Measurements from ENCODE around the gene SNAPC5. TPM values are rescaled to one million over a fixed set of nuclear protein-coding genes. Genes with fewer than 3 reads are reported as not detected.

Gene SNAPC5
- total RNA-seq, 1 experiment from 2014 or later: 28.3 TPM

GRCh38 chr15:66514586-66514985, 17.0 kb upstream of the SNAPC5 start:
- no peaks in the 10 kb centered on the region for H3K9me2 ChIP-seq (ENCODE audit: insufficient read depth)
- ChIA-PET POLR2A (interaction anchor here (0.9 kb wide), 1 partner anchor 9 kb away, joined by 3 read pairs; the partner anchor contains the start of gene ZWILCH), CTCF (no interaction called here), RAD21 (ENCODE audit: low non-redundant PET in 1 of 2, low total read pairs in 2 of 2, uncharacterized antibody in 2 of 2, unreplicated experiment in 2 of 2) (no interaction called here)
- H3K4me3 ChIP-seq (replicated peaks in 1 of 2; ENCODE audit: low read depth in 1 of 2, low read length in 2 of 2): no peak overlapping the region
- no peaks in the 10 kb centered on the region for H3K9me3 ChIP-seq (ENCODE audit: control insufficient read depth in 1 of 2, insufficient read depth in 1 of 2, low read depth in 1 of 2, low read length in 2 of 2)
- no TSS peak for BruUV-seq (replicated peaks)
- peaks cover 0 to 11% of the 10 kb centered on the region in 2 experiments; a peak in 2 of 4 replicates for H3K4me1 ChIP-seq (ENCODE audit: control insufficient read depth in 1 of 2, insufficient read depth in 2 of 2, low read length in 2 of 2)
- TF ChIP-seq SRF (IDR thresholded peaks at IDR 0.05; ENCODE audit: low read depth): no peak
- no peak for TF ChIP-seq POLR2AphosphoS5 (IDR thresholded peaks at IDR 0.05; ENCODE audit: low read depth, low read length)
- no peak for TF ChIP-seq POLR2A (IDR thresholded peaks at IDR 0.05; ENCODE audit: borderline replicate concordance, extremely low read depth, insufficient read depth, insufficient read length)
- TF ChIP-seq SP1 (IDR thresholded peaks at IDR 0.05; ENCODE audit: low read depth): no peak
- no peak for TF ChIP-seq CEBPB (IDR thresholded peaks at IDR 0.05; ENCODE audit: low read depth)
- TF ChIP-seq ELF1 (IDR thresholded peaks at IDR 0.05; ENCODE audit: borderline replicate concordance, low read depth): no peak
- no peak for TF ChIP-seq TCF7L2 (IDR thresholded peaks at IDR 0.05; ENCODE audit: borderline replicate concordance, extremely low read depth, insufficient read depth, insufficient read length)
- TF ChIP-seq, protein P1, sequence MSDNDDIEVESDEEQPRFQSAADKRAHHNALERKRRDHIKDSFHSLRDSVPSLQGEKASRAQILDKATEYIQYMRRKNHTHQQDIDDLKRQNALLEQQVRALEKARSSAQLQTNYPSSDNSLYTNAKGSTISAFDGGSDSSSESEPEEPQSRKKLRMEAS (IDR thresholded peaks at IDR 0.05): no peak
- no peak for TF ChIP-seq EZH2 (IDR thresholded peaks at IDR 0.05)
- TF ChIP-seq SIN3A (IDR thresholded peaks at IDR 0.05; ENCODE audit: low read depth): no peak
- peaks cover 7 to 20% of the 10 kb centered on the region in 2 experiments for H3K36me3 ChIP-seq (ENCODE audit: control insufficient read depth in 1 of 2, insufficient read depth in 2 of 2, low read length in 2 of 2)
- no peak overlapping the region for H3K9ac ChIP-seq (ENCODE audit: low read length)
- H3K27me3 ChIP-seq (ENCODE audit: insufficient read depth, low read length): no peaks in the 10 kb centered on the region
- DNase-seq (ENCODE audit: low read depth, low spot score) (no peak), ATAC-seq (no peak)
- H2AFZ ChIP-seq (ENCODE audit: low read depth, low read length, poor library complexity, severe bottlenecking): no peak overlapping the region
- H3K27ac ChIP-seq (ENCODE audit: low read depth, low read length): no peak overlapping the region
- intact Hi-C loops (cut with micrococcal nuclease): no loop called here
- H3K4me2 ChIP-seq (ENCODE audit: low read length): no peak overlapping the region
- H3K79me2 ChIP-seq (ENCODE audit: insufficient read depth, low read length): 0 out of 2 replicates have a peak, but pooled peaks cover 7% of the 10 kb centered on the region
- no peaks in the 10 kb centered on the region for H4K20me1 ChIP-seq (ENCODE audit: insufficient read depth)

GRCh38 chr15:66508293-66508883, 10.8 kb upstream of the SNAPC5 start:
- no peak overlapping the region for H3K27ac ChIP-seq (ENCODE audit: low read depth, low read length)
- no peak overlapping the region for H3K4me3 ChIP-seq (replicated peaks in 1 of 2; ENCODE audit: low read depth in 1 of 2, low read length in 2 of 2)
- no peak for DNase-seq (ENCODE audit: low read depth, low spot score)
- ChIA-PET CTCF (no interaction called here), RAD21 (ENCODE audit: low non-redundant PET in 1 of 2, low total read pairs in 2 of 2, uncharacterized antibody in 2 of 2, unreplicated experiment in 2 of 2) (no interaction called here), POLR2A (no interaction called here)
- no peaks in the 10 kb centered on the region for H3K9me3 ChIP-seq (ENCODE audit: control insufficient read depth in 1 of 2, insufficient read depth in 1 of 2, low read depth in 1 of 2, low read length in 2 of 2)
- H3K9me2 ChIP-seq (ENCODE audit: insufficient read depth): no peaks in the 10 kb centered on the region
- H3K4me1 ChIP-seq (ENCODE audit: control insufficient read depth in 1 of 2, insufficient read depth in 2 of 2, low read length in 2 of 2): peaks cover 1 to 11% of the 10 kb centered on the region in 2 experiments; a peak in 3 of 4 replicates
- no peaks in the 10 kb centered on the region for H3K27me3 ChIP-seq (ENCODE audit: insufficient read depth, low read length)
- H2AFZ ChIP-seq (ENCODE audit: low read depth, low read length, poor library complexity, severe bottlenecking): no peak overlapping the region
- no peak for ATAC-seq
- no TSS peak for BruUV-seq (replicated peaks)
- H3K36me3 ChIP-seq (ENCODE audit: control insufficient read depth in 1 of 2, insufficient read depth in 2 of 2, low read length in 2 of 2): peaks cover 10 to 11% of the 10 kb centered on the region in 2 experiments
- peaks cover 55% of the 10 kb centered on the region for H3K79me2 ChIP-seq (ENCODE audit: insufficient read depth, low read length)
- no peak overlapping the region for H3K9ac ChIP-seq (ENCODE audit: low read length)
- no peaks in the 10 kb centered on the region for H4K20me1 ChIP-seq (ENCODE audit: insufficient read depth)
- intact Hi-C loops (cut with micrococcal nuclease): no loop called here
- H3K4me2 ChIP-seq (ENCODE audit: low read length): no peak overlapping the region
- TF ChIP-seq SRF (IDR thresholded peaks at IDR 0.05; ENCODE audit: low read depth) (no peak), POLR2A (IDR thresholded peaks at IDR 0.05; ENCODE audit: borderline replicate concordance, extremely low read depth, insufficient read depth, insufficient read length) (no peak), YY1 (IDR thresholded peaks at IDR 0.05; ENCODE audit: extremely low read depth, insufficient replicate concordance, low read depth, low read length) (no peak), EZH2phosphoT487 (IDR thresholded peaks at IDR 0.05; ENCODE audit: borderline replicate concordance) (no peak), FOSL1 (IDR thresholded peaks at IDR 0.05; ENCODE audit: low read depth) (no peak), EGR1 (IDR thresholded peaks at IDR 0.05; ENCODE audit: low read depth) (no peak), SP1 (IDR thresholded peaks at IDR 0.05; ENCODE audit: low read depth) (no peak), JUND (IDR thresholded peaks at IDR 0.05) (no peak), POLR2AphosphoS5 (IDR thresholded peaks at IDR 0.05; ENCODE audit: low read depth, low read length) (no peak), ZNF274 (IDR thresholded peaks at IDR 0.05; ENCODE audit: low read depth, low read length) (no peak), SIN3A (IDR thresholded peaks at IDR 0.05; ENCODE audit: low read depth) (no peak), CTCF (IDR thresholded peaks at IDR 0.05 in 2 of 3, conservative IDR thresholded peaks at IDR 0.05 in 1 of 3; ENCODE audit: borderline replicate concordance in 1 of 3, insufficient read depth in 1 of 3, low read depth in 2 of 3, low read length in 2 of 3) (no peak)
